ENCODE data around the gene TMPRSS3. TPM values are rescaled to one million over a fixed set of nuclear protein-coding genes. Genes with fewer than 3 reads are reported as not detected.

TMPRSS3 gene
- polyA plus RNA-seq, 2 of the 4 experiments (the other 2 are of a cell fraction): 0.10 to 0.12 TPM

DNA sequence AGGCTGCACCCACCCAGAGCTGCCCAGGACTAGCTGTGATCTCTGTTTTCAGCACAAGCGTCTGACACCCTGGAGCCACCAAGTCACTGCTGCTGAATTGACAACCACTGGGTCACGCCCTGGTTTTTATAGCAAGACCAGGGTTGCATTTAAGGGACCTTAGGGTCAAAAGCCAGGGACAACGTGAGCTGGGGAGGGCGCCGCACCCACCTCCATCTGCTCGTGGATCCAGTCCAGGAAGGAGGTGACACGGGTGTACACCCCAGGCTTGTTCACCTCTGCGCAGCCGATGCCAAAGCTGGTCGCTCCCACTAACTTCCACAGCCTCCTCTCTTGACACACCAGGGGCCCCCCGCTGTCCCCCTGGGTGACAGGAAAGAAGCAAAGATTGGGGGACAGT is 20.3 kb downstream of the TMPRSS3 start:
- H3K9me3 ChIP-seq: no peaks in the 10 kb centered on the region
- FAIRE-seq: no peak
- no peak for ATAC-seq
- no peak overlapping the region for H3K4me2 ChIP-seq
- H3K4me1 ChIP-seq: no peaks in the 10 kb centered on the region; the same call in 2 of the 3 replicates
- DNase-seq (ENCODE audit: low read depth in 1 of 2, low spot score in 1 of 2): no peak
- H3K4me3 ChIP-seq: no peak overlapping the region
- 69% methylated on average over 7 of the region's 11 CpGs for WGBS (ENCODE audit: missing lambda C conversion rate)
- CTCF ChIA-PET: interaction anchor here (1.0 kb wide), 1 partner anchor 66 kb away, joined by 4 read pairs; no protein-coding TSS in a partner anchor
- H3K27ac ChIP-seq: no peak overlapping the region
- POLR2A ChIA-PET: no interaction called here
- no peak for TF ChIP-seq CEBPB (IDR thresholded peaks at IDR 0.05)
- no peak for TF ChIP-seq HDAC2 (IDR thresholded peaks at IDR 0.05)
- no peak for TF ChIP-seq RARB (CRISPR knock-in tag; IDR thresholded peaks at IDR 0.05)
- no peak for TF ChIP-seq TFCP2L1 (CRISPR knock-in tag; IDR thresholded peaks at IDR 0.05)
- no peak for TF ChIP-seq HEYL (CRISPR knock-in tag; IDR thresholded peaks at IDR 0.05)
- no peak for TF ChIP-seq NPAS2 (CRISPR knock-in tag; IDR thresholded peaks at IDR 0.05; ENCODE audit: borderline replicate concordance)
- no peak for TF ChIP-seq JUN (IDR thresholded peaks at IDR 0.05)
- TF ChIP-seq, protein P1, sequence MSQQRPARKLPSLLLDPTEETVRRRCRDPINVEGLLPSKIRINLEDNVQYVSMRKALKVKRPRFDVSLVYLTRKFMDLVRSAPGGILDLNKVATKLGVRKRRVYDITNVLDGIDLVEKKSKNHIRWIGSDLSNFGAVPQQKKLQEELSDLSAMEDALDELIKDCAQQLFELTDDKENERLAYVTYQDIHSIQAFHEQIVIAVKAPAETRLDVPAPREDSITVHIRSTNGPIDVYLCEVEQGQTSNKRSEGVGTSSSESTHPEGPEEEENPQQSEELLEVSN (IDR thresholded peaks at IDR 0.05; ENCODE audit: borderline replicate concordance, low read depth): no peak
- TF ChIP-seq, protein P2, sequence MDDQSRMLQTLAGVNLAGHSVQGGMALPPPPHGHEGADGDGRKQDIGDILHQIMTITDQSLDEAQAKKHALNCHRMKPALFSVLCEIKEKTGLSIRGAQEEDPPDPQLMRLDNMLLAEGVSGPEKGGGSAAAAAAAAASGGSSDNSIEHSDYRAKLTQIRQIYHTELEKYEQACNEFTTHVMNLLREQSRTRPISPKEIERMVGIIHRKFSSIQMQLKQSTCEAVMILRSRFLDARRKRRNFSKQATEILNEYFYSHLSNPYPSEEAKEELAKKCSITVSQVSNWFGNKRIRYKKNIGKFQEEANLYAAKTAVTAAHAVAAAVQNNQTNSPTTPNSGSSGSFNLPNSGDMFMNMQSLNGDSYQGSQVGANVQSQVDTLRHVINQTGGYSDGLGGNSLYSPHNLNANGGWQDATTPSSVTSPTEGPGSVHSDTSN (IDR thresholded peaks at IDR 0.05): no peak
- TF ChIP-seq EHF (CRISPR knock-in tag; IDR thresholded peaks at IDR 0.05): no peak
- TF ChIP-seq ZSCAN20 (CRISPR knock-in tag; IDR thresholded peaks at IDR 0.05): no peak
- TF ChIP-seq CBX8 (IDR thresholded peaks at IDR 0.05): no peak
- TF ChIP-seq JUNB (IDR thresholded peaks at IDR 0.05): no peak
- TF ChIP-seq KDM1A (IDR thresholded peaks at IDR 0.05; ENCODE audit: low read depth): no peak
- TF ChIP-seq POLR2AphosphoS2 (conservative IDR thresholded peaks at IDR 0.05; ENCODE audit: low read length): no peak
- TF ChIP-seq ESRRA (IDR thresholded peaks at IDR 0.05; ENCODE audit: borderline replicate concordance, low read length): no peak

DNA sequence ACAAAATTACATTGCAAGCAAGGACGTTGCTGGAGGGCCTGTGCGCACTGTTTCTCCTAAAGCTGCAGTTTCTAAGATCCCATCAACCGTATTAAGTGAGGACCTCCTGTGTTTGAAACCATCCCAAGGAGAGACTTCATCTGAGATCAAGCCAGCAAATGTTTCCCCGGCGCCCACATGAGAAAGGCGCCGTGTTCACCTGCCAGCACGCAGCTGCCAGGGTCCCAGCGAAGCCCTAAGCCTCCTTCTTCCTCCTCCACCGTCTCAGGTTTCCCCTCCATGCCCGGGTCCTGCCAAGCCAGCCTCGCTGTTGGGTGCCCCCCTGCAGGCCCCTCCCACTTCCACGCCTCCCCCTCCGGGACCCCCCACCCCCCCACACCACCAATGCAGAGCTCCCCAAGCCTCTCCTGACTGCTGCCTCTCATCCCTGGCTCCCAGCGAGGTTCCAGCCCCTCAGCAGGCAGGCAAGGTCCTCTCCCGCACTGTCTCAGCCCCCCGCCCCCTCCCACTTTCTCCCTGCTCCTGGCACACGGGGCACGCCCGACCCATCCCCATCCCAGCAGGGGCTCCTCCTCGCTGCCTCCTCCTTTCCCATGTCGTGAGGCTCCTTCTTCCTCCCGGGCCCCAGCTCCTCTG is 20.9 kb downstream of the TMPRSS3 start:
- ChIA-PET POLR2A (no interaction called here), CTCF (no interaction called here)
- Histone ChIP-seq H3K4me1 (no peaks in the 10 kb centered on the region; the same call in 2 of the 3 replicates), H3K4me2 (no peak overlapping the region), H3K4me3 (no peak overlapping the region), H3K27ac (no peak overlapping the region), H3K9me3 (no peaks in the 10 kb centered on the region)
- WGBS (ENCODE audit: missing lambda C conversion rate): 86% methylated on average over 12 of the region's 23 CpGs
- TF ChIP-seq FOSB (CRISPR knock-in tag; IDR thresholded peaks at IDR 0.05): no peak
- TF ChIP-seq PHF8 (IDR thresholded peaks at IDR 0.05; ENCODE audit: borderline replicate concordance, low read depth): no peak
- TF ChIP-seq GATA3 (IDR thresholded peaks at IDR 0.05; ENCODE audit: borderline replicate concordance): no peak
- TF ChIP-seq, protein P3, sequence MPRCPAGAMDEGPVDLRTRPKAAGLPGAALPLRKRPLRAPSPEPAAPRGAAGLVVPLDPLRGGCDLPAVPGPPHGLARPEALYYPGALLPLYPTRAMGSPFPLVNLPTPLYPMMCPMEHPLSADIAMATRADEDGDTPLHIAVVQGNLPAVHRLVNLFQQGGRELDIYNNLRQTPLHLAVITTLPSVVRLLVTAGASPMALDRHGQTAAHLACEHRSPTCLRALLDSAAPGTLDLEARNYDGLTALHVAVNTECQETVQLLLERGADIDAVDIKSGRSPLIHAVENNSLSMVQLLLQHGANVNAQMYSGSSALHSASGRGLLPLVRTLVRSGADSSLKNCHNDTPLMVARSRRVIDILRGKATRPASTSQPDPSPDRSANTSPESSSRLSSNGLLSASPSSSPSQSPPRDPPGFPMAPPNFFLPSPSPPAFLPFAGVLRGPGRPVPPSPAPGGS (IDR thresholded peaks at IDR 0.05): no peak
- TF ChIP-seq KDM5A (IDR thresholded peaks at IDR 0.05): no peak
- TF ChIP-seq RARB (CRISPR knock-in tag; IDR thresholded peaks at IDR 0.05): no peak
- no peak for TF ChIP-seq NR3C1 (IDR thresholded peaks at IDR 0.05)
- TF ChIP-seq, protein P4, sequence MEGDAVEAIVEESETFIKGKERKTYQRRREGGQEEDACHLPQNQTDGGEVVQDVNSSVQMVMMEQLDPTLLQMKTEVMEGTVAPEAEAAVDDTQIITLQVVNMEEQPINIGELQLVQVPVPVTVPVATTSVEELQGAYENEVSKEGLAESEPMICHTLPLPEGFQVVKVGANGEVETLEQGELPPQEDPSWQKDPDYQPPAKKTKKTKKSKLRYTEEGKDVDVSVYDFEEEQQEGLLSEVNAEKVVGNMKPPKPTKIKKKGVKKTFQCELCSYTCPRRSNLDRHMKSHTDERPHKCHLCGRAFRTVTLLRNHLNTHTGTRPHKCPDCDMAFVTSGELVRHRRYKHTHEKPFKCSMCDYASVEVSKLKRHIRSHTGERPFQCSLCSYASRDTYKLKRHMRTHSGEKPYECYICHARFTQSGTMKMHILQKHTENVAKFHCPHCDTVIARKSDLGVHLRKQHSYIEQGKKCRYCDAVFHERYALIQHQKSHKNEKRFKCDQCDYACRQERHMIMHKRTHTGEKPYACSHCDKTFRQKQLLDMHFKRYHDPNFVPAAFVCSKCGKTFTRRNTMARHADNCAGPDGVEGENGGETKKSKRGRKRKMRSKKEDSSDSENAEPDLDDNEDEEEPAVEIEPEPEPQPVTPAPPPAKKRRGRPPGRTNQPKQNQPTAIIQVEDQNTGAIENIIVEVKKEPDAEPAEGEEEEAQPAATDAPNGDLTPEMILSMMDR (IDR thresholded peaks at IDR 0.05): no peak
- no peak for TF ChIP-seq NPAS2 (CRISPR knock-in tag; IDR thresholded peaks at IDR 0.05; ENCODE audit: borderline replicate concordance)
- no peak for TF ChIP-seq CBX2 (IDR thresholded peaks at IDR 0.05; ENCODE audit: borderline replicate concordance, low read depth)
- no peak for TF ChIP-seq CHD2 (IDR thresholded peaks at IDR 0.05; ENCODE audit: low read length, partially characterized antibody)
- no peak for TF ChIP-seq HOXB13 (CRISPR knock-in tag; IDR thresholded peaks at IDR 0.05; ENCODE audit: low read depth)
- TF ChIP-seq JUN (IDR thresholded peaks at IDR 0.05): no peak
- ATAC-seq: no peak
- no peak for DNase-seq (ENCODE audit: low read depth in 1 of 2, low spot score in 1 of 2)
- no peak for FAIRE-seq
